Urothelium cell line (cell line): ENCODE results near the gene SLC44A4.
A peak's percentile ranks its signal among the peaks of the same experiment; 100 is the strongest.

Source experiments
- DNase-seq: peaks from one replicate; pipeline ENCODE4 v3.0.0; 2011; ENCODE audit warnings: low spot score, mixed read lengths
- FAIRE-seq: peaks from 2 replicates; lab custom pipeline; 2011; peaks lifted over from hg19 to GRCh38; lab: Jason Lieb, UNC

SLC44A4 gene

GRCh38 chr6:31901953-31902643 lies 23.3 kb upstream of the SLC44A4 start, which contains the start of gene ZBTB12:
TSS of gene ZBTB12 (minus strand) at chr6:31902086. CDS start at chr6:31901305, 781 bp downstream.
- DNase-seq (peak; percentile 94), FAIRE-seq (no peak)

DNA sequence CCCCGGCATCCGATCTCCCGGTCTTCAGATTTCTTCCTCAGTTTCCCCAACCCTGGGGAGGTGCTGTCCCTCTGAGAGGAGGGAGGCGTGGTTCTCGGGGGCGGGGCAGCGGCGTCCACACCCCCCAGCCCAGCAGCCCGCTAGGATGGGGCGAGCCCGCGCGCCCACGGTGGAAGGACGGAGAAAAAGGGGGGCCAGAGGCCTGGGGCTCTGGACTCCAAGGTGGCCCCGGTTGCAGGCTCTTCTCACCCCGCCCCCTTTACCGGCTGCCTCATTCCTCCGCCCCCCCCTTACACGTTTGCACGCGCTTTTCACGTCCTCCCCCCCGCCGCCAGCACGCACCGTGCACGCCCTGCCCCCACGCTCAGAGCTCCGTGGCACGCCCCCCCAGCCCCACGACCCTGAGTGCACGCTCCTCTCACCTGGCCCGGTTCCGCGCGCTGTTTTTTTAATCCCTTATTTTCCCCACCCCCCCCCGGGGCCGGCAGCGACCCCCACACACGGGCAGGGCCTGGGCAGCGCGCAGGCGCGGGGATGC lies 22.7 kb upstream of the SLC44A4 start:
- no peak for FAIRE-seq
- DNase-seq: peak; percentile 62

DNA sequence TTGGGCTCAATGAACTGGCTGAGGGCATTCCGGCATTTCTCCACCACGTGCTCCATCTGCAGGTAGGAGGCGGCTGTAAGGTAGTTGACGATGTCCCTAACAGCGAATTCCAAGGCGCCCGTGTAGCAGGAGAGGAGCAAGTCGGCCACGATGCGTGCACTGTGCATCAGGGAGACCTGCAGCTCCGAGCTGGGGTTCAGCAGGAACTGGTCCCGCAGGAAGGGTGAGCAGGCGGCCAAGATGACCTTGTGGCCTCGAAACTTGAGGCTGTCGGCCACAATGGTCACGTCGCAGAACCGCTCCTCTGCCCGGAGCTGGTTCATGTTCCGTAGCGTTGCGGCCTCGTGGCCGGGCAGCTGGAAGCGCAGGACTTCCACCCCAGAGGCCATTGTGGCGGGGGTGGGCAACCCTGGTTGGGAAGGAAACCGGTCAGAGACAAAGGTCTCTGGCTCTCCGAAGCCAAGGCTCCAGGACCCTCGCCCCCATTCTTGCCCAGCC lies 22.2 kb upstream of the SLC44A4 start:
- no peak for FAIRE-seq
- DNase-seq: no peak

DNA sequence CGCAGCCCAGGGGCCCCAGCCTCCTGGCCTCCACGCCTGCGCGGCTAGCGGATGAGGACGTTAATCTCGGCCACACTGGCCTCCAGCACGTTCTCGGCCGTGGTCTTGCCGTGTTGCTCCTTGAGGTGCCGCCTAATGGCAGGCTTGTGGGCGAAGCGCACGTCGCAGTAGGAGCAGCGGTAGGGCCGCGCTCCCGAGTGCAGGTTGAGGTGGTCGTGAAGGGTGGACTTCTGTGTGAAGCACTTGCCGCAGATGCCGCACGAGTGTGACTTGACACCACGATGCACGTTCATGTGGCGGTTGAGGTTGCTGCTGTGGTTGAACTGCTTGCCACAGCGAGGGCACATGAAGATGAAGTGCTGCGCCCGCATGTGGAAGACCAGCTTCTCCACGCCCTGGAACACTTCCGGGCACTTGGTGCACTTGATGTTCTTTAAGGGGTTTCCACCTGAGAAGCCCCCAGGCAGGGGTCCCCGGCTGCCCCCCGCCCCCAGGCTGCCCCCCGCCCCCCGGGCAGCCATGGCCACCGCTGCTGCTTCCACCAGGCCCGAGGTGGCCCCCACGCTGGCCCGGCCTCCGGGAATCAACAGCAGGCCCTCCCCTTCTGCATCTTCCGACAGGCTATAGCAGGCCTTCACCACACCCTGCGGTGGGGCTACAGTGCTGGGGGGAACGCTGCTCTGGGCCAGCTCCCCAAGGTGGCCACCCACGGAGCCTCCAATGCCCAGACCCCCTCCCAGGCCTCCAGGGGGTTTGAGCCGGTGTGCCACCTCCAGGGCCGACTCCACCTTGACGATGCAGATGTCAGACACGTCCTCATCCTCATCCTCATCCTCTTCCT lies 21.3 kb upstream of the SLC44A4 start:
- no peak for FAIRE-seq
- DNase-seq: no peak

DNA sequence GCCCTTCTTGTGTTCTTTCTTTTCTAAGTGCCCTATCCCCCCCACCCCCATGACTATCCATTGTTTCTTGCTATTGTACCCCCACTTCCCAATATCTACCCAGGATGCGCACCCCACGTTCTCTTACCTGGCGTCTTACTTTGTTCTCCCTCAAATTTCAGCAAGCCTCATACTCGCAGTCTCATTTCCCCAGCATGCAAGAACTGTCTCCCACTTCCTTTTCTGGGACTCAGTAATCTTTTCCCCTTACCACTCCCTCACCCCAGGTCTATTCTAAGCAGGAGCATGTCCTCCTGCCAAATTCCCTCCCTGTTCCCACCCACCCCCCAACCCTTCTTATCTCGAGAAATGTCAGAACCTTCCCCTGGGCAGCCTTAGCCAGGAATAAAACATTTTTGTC lies 20.4 kb upstream of the SLC44A4 start:
- FAIRE-seq: no peak
- no peak for DNase-seq

DNA sequence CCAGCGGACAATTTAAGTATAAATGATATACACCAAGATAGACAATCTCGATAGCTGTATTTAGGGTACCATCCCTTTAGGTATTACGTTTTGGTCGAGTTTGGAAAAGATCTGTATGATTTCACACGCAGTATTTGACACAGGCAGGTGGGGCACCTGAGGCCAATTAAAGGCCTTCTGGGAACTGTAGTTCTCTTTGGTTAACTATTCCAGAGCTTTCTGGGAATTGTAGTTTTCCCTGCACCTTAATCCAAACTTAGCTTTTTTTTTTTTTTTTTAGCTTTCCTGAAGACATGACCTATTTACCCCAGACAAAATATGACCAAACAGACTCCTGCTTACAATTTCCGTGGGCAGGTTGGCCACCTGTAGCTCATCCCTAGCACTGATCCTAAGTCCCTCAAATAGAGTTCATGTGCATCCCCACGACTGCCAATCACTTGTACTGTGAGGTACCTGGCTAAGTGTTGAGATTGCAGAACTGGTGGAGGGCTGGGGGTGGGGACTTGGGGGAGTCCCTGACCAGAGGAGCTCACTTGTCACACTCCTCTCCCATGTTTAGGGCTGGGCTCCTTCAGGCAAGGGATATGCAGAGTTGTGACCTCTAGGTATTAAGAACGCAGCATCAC lies 19.7 kb upstream of the SLC44A4 start:
- FAIRE-seq (no peak), DNase-seq (peak; percentile 67)

GRCh38 chr6:31897612-31898382 lies 19.0 kb upstream of the SLC44A4 start, which contains the start of gene EHMT2:
TSS of gene EHMT2 (minus strand) at chr6:31897698. CDS start at chr6:31897677, 21 bp downstream.
- FAIRE-seq (no peak), DNase-seq (peak; percentile 92)

DNA sequence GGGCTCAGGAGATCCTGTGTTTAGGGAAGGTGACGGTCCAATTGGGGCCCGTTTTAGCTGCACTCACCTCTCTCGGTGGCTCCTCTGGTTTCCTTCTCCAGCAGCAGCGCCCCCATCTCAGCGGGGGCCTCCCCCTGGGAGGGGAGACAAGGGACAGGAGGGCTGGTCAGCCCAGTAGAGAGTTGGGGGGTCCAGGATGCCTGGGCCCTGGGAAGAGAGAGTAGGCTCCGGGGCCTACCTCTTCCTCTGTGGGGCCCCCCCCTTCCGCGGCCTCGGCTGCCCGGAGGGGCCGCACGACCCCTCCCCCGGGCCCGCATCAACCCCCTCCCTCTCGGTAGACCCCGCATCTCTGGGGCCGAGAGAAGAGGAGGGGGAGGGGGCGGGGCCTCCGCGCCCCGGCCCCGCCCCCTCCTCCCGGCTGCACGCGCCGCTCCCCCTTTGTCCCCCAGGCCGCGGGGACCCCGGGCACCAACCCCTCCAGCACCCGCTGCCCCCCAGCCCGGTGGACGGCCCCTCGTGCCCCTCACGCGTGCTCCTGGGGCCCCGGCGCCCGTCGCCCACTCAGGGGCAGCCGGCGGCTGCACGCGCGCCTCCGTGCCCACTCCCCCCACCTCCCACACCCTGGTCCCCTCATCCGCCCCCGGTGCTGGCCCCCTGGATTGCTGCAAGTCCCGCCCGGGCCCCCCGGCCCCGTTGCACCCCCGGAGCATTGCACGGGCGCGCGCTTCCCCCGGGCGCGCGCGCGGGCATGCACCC lies 18.2 kb upstream of the SLC44A4 start:
- DNase-seq (peak; percentile 34), FAIRE-seq (no peak)

- no peak for FAIRE-seq
- no peak for DNase-seq
Measured at GRCh38 chr6:31896493-31896855, 17.7 kb upstream of the SLC44A4 start.

DNA sequence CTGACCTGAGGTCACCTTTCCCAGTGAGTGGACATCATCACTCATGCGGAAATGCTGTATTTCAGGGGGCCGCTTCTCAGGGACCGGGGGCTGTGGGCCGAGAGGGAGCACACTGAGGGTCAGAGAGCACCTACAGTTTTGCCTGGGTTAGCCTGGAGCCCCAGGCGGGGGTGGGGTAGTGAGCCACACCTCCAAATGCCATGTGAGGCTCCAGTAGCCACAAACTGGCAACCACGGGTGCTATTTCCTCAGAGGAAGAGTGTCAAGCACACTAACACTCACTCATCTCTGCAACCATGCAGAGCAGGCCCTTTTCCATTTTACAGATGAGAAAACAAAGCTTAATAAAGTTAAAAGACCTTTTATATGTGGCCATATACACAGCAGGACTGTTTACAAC lies 14.0 kb upstream of the SLC44A4 start:
- no peak for FAIRE-seq
- no peak for DNase-seq

- no peak for FAIRE-seq
Measured at GRCh38 chr6:31889331-31889972, 10.7 kb upstream of the SLC44A4 start.

DNA sequence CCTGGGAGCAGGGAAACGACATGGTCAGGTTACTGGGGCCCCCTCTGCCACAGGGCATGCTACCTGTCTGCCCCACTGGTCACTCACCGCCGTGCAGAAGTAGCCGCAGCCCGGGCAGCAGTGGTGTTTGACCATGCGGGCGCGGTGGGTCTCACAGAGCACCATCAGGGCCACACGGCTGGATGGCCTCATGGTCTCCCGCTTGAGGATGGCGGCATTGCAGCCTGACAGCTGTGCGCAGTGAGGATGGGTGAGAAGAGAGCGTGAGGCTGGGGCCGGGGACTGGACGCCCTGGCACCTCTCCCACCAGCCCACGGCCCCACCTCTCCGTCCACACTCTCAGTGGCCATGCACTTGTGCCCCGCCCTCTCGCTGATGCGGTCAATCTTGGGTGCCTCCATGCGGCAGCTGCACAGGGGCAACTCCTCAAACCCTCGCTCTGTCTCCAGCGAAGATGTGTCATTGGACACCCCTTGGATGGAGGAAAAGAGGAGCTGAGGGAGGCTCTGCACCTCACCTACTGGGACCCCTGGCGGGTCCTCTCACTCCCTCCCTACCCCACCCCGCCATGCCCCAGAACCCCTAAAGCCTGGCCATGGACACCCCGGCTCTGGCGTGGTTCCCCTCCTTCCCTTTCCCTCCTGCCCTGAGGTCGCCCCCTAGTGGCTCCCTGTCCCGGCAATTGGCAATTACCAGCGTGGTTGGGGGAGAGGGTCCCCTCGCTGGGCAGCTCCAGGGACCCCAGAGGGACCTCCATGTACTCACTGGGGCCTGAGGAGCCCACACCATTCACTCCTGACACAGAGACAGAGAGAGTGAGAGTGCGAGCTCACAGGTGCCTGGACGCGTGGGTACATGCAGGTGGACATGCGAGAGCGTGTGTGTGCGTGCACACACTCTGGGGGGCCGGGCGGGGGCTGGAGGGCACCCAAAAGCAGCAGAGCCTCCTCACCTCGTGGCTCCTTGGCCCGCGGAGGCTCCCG lies 9.8 kb upstream of the SLC44A4 start:
- DNase-seq (peak; percentile 37), FAIRE-seq (no peak)

More at GRCh38 chr6:31889331-31889972, 10.7 kb upstream of the SLC44A4 start:
- no peak for DNase-seq

DNA sequence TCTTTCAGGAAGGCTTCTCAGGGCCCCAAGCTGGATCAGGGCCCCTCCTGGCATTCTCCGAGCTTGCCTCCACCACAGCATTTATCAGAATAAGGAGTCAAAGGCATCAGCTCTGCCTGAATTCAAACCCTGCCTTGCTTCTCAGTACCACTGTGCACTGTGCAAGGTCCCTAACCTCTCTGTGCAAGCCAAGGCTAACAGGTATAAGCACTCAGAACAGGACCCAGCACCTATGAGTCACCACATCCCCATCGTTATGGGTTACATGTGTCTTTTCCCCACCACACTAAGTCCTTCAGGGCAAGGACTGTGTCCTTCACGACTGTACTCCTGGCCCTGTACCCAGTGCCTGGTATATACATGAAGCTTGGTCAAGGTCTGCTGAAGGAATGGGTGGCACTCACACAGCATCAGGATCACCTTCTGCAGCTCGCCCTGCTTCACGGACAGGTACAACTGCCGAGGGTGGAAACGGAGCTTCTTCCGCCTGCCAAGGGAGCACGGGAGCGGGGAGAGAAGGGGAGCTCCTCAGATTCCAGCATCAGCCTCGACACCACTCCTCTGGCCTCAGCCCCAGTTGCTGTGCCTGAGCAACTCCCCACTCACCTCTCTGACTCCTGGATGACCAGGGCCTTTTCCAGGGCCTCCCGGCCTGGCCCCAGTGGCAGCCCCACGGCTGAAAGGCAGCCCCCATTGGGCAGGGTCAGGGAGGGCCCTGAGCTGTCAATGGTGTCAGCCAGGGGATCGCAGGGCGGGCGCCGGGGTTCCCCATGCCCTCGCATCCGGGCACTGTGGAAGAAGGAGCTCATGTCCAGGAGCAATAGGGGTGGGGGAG lies 8.6 kb upstream of the SLC44A4 start:
- DNase-seq (no peak), FAIRE-seq (no peak)

DNA sequence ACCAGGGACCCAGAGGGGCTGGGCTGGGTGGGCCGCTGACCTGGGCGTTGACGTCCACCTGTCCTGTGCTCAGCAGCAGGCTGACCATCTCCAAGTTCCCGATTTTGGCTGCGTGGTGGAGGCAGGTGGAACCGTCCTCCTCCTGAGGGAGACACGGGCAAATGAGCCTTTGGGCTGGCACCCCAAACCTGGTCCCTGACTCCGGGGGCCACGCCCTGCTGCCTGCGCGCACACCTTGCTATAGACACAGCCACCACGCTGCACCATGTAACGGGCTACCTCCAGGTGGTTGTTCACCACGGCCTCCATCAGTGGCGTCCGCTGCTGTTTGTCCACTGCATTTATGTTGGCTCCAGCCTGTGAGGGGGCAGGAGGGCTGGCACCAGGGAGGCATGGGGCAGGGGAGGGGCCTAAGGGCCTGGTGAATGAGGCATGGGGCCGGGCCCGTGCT lies 7.8 kb upstream of the SLC44A4 start:
- no peak for FAIRE-seq
- DNase-seq: no peak

GRCh38 chr6:31884528-31885035 lies 5.8 kb upstream of the SLC44A4 start:
- FAIRE-seq: no peak
- DNase-seq: no peak

DNA sequence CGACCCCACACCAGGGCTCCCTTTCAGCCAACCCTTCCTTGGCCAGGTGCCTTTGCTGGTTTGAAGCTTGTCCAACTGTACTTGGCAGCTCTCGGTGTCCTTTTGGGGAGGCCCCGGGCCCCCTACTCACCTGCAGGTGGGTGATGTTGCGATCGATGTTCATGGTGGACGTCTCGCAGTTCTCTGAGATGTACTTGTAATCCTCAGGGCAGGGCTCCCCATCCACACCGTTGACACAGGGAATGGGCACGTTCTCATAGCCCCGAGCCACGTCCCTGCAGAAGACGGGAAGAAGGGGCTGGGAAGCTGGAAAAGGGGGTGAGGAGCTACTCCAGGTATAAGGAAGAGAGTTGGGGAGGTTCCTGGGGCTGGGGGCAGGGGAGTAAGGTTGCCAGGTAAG lies 4.9 kb upstream of the SLC44A4 start:
- no peak for DNase-seq
- no peak for FAIRE-seq

DNA sequence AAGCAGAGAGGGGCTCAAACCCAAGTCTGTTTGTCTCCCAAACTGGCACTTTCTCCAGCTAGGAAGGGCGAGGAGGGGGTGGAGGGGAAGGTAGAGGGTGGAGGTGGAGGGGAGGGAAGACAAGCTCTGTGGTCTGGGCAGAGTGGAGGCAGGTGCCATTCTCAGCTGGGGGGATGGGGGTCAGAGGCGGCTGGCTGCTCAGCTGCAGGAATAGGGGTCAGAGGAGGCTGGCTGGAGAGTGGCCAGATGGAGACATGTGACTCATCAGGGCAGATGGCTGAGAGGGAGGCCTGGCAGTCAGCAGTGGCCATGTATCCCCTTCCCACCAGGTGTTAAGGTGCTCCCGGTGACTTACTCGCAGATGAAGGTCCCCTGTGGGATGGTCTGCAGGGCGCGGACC lies 3.5 kb upstream of the SLC44A4 start:
- DNase-seq (no peak), FAIRE-seq (peak; percentile 42)
